K562 (cell line): ENCODE data around the gene SLC35F2. TPM values are rescaled to one million over a fixed set of nuclear protein-coding genes. Genes with fewer than 3 reads are reported as not detected.

Source experiments
- ATAC-seq: fragments of 200-7000 bp; cut with Tn5 transposase; 3 replicates; pipeline ENCODE4 v1.9.1; 2020; ENCODE audit warnings: moderate library complexity
- BruUV-seq: library from RNA; stranded (reverse); fragments of 400-500 nt; replicated peaks from 2 replicates; lab custom pipeline; 2021; lab: Mats Ljungman, UMichigan
- CTCF ChIA-PET: fragments of 300-600 bp; formaldehyde crosslinking; extraction: SDS; loops from one replicate; lab custom pipeline; 2021; ENCODE audit warnings: low intra/inter-chr PET ratio; lab: Yijun Ruan, JAX
- POLR2A ChIA-PET: fragments of 300-600, 350-650 bp; sonication (Branson Sonifier 250); formaldehyde crosslinking; extraction: SDS; loops from one replicate; lab custom pipeline; 2021; ENCODE audit warnings: antibody characterized with exemption, inconsistent platforms; lab: Yijun Ruan, JAX
- DNase-seq, 4 experiments: peaks; one replicate each; pipeline versions ENCODE4 v3.0.0 to v3.0.0-alpha.2; 2011 to 2018; ENCODE audit warnings: low spot score in 3 of 4, mixed read lengths in 3 of 4; ENCODE audit errors: extremely low read depth in 1 of 4
- FAIRE-seq: peaks from 2 replicates; lab custom pipeline; 2011; peaks lifted over from hg19 to GRCh38; lab: Jason Lieb, UNC
- H2AFZ ChIP-seq: 2 replicates; pipeline ENCODE4 v1.6.0; 2011; ENCODE audit warnings: low read depth, low read length, control low read depth, inconsistent platforms
- H3K27ac ChIP-seq: fragments of 200-600 bp; 3 replicates; pipeline ENCODE4 v1.8.0; 2011; ENCODE audit warnings: low read depth, mild to moderate bottlenecking, control low read depth, inconsistent platforms, low read length, moderate library complexity, mixed read lengths; ENCODE audit errors: extremely low read depth
- H3K27me3 ChIP-seq, 2 experiments: fragments of 300-600 bp in 1 of 2; 2 replicates in 1 of 2; 3 replicates in 1 of 2; pipeline versions ENCODE4 v1.6.0 to v1.8.0; 2011; ENCODE audit warnings: inconsistent platforms in 2 of 2, low read length in 2 of 2, mild to moderate bottlenecking in 1 of 2, mixed read lengths in 1 of 2, moderate library complexity in 1 of 2; ENCODE audit not compliant: control insufficient read depth in 2 of 2, insufficient read depth in 2 of 2
- H3K36me3 ChIP-seq: fragments of 300-600 bp; 3 replicates; pipeline ENCODE4 v1.8.0; 2011; ENCODE audit warnings: mild to moderate bottlenecking, low read length, inconsistent platforms; ENCODE audit not compliant: control insufficient read depth, insufficient read depth
- H3K4me1 ChIP-seq, 2 experiments: fragments of 200-600 bp in 1 of 2; replicated peaks in 1 of 2; 2 replicates in 1 of 2; 3 replicates in 1 of 2; pipeline versions ENCODE4 v1.5.1 to v1.8.0; 2011; ENCODE audit warnings: inconsistent platforms in 2 of 2, low read length in 2 of 2, mild to moderate bottlenecking in 1 of 2, mixed read lengths in 1 of 2, moderate library complexity in 1 of 2; ENCODE audit not compliant: control insufficient read depth in 2 of 2, insufficient read depth in 2 of 2
- H3K4me2 ChIP-seq: 2 replicates; pipeline ENCODE4 v1.6.1; 2011; ENCODE audit warnings: low read length, control low read depth, inconsistent platforms, mixed read lengths; ENCODE audit not compliant: insufficient read depth
- H3K4me3 ChIP-seq: fragments of 200-600 bp; sonication (generic), shearing (Covaris generic); 2 replicates; pipeline ENCODE4 v1.5.1; 2016; ENCODE audit warnings: control low read depth, inconsistent platforms
- H3K79me2 ChIP-seq: fragments of 200-600 bp; 3 replicates; pipeline ENCODE4 v1.8.0; 2011; ENCODE audit warnings: low read length, inconsistent platforms; ENCODE audit not compliant: control insufficient read depth, insufficient read depth
- H3K9ac ChIP-seq, 2 experiments: 2 replicates each; pipeline versions ENCODE4 v1.6.0 to v1.6.1; 2011; ENCODE audit warnings: low read depth in 2 of 2, low read length in 2 of 2, control low read depth in 1 of 2, inconsistent platforms in 1 of 2, mild to moderate bottlenecking in 1 of 2, mixed read lengths in 1 of 2; ENCODE audit not compliant: insufficient read depth in 1 of 2
- H3K9me1 ChIP-seq: one replicate; pipeline ENCODE4 v1.6.0; 2011; ENCODE audit warnings: inconsistent platforms, mild to moderate bottlenecking, low read length, moderate library complexity; ENCODE audit not compliant: control insufficient read depth, insufficient read depth
- H3K9me3 ChIP-seq: replicated peaks from 2 replicates; pipeline ENCODE4 v1.5.1; 2011; ENCODE audit warnings: low read depth, low read length, inconsistent platforms; ENCODE audit not compliant: control insufficient read depth, insufficient read depth
- H4K20me1 ChIP-seq: replicated peaks from 2 replicates; pipeline ENCODE4 v1.6.1; 2011; ENCODE audit warnings: low read length, inconsistent platforms, mixed read lengths; ENCODE audit not compliant: control insufficient read depth, insufficient read depth
- HSF4 ChIP-seq: fragments of 250-450 bp; sonication (Bioruptor Pico); IDR thresholded peaks from 2 replicates; pipeline ENCODE4 v2.1.2; 2022; ENCODE audit warnings: mild to moderate bottlenecking, moderate library complexity, borderline replicate concordance
- IFI16 ChIP-seq: fragments of 250-450 bp; sonication (Bioruptor Pico); IDR thresholded peaks from 2 replicates; pipeline ENCODE4 v2.1.2; 2022; ENCODE audit warnings: mild to moderate bottlenecking, inconsistent platforms
- KDM4B ChIP-seq, 2 experiments: fragments of 450-650 bp in 1 of 2; sonication (generic) in 1 of 2; IDR thresholded peaks; 2 replicates each; pipeline ENCODE4 v1.6.1; 2016 to 2017; ENCODE audit warnings: borderline replicate concordance in 2 of 2, antibody characterized with exemption in 1 of 2, low read depth in 1 of 2, mild to moderate bottlenecking in 1 of 2
- PHF8 ChIP-seq: fragments of 200-600 bp; sonication (generic); IDR thresholded peaks from 2 replicates; pipeline ENCODE4 v1.6.1; 2012; ENCODE audit warnings: mixed run types, mild to moderate bottlenecking, inconsistent platforms, low read length, moderate library complexity, borderline replicate concordance
- SIRT6 ChIP-seq: IDR thresholded peaks from one replicate; pipeline ENCODE4 v1.6.1; 2012; ENCODE audit warnings: low read depth, mild to moderate bottlenecking, control low read depth, inconsistent platforms, low read length, moderate library complexity
- SPI1 ChIP-seq: IDR thresholded peaks from 2 replicates; pipeline ENCODE4 v1.6.1; 2011; ENCODE audit warnings: low read depth, low read length, control low read depth, borderline replicate concordance
- ZBTB12 ChIP-seq: fragments of 250-450 bp; sonication (Bioruptor Pico); IDR thresholded peaks from 2 replicates; pipeline ENCODE4 v1.4.0; 2020
- ZNF24 ChIP-seq: fragments of 450-650 bp; IDR thresholded peaks from 2 replicates; pipeline ENCODE4 v1.6.1; 2016
- WGBS: fragments of 100-300 bp; shearing (Covaris generic); methylation state at CpG from one replicate; pipeline ENCODE4 v1.1.6; 2016; ENCODE audit warnings: low coverage, mixed read lengths; ENCODE audit not compliant: insufficient coverage; ENCODE audit errors: missing lambda C conversion rate; 5-methylcytosine and 5-hydroxymethylcytosine counted together
- in situ Hi-C: fragments of 300-500 bp; cut with MboI; formaldehyde crosslinking; loops from 4 replicates; pipeline ENCODE4 v1.15.0; 2018; ENCODE audit warnings: inconsistent platforms, mixed read lengths
- intact Hi-C: fragments of 100-400 bp; cut with micrococcal nuclease; formaldehyde crosslinking; loops from 2 replicates; pipeline ENCODE4 v1.14.2; 2022
- polyA plus RNA-seq, 8 experiments: library from polyadenylated mRNA; depleted of rRNA in 4 of 8; stranded (reverse) in 5 of 8; unstranded in 3 of 8; fragments of >200 nt; fragmentation: Nextera tagmentation in 2 of 8; fragmentation: Illumina TruSeq in 1 of 8; extraction: Ambion mirVana in 2 of 8; extraction: Trizol in 1 of 8; gene quantifications; 2 replicates each; pipeline versions ENCODE4 v1.2.1 to v1.2.3, GENCODE V29; 2011 to 2014; ENCODE audit warnings: inconsistent platforms in 1 of 8, missing spikeins in 1 of 8
- total RNA-seq, 7 experiments: library from RNA; depleted of rRNA in 6 of 7; stranded (reverse); fragments of >200 nt in 6 of 7; fragmentation: Illumina TruSeq in 2 of 7; extraction: Trizol in 2 of 7; gene quantifications; 2 replicates each; pipeline versions ENCODE4 v1.2.1 to v1.2.3, GENCODE V29; 2011 to 2021; ENCODE audit warnings: low replicate concordance in 1 of 7
- TF ChIP-seq, protein P1 (sequence below): sonication (generic); formaldehyde crosslinking; IDR thresholded peaks from 2 replicates; pipeline ENCODE4 v1.8.1; 2023; ENCODE audit warnings: mild to moderate bottlenecking, missing genetic modification reagents
- TF ChIP-seq, protein P2 (sequence below): sonication (generic); formaldehyde crosslinking; IDR thresholded peaks from 2 replicates; pipeline ENCODE4 v1.8.1; 2023; ENCODE audit warnings: mild to moderate bottlenecking, missing genetic modification reagents, moderate library complexity

Gene SLC35F2
- total and polyA plus RNA-seq, 9 of the 15 experiments (the other 6 are each of a cell fraction or from before 2014, with no cell fraction given): 28.6 to 63.9 (median 53.4) TPM

DNA sequence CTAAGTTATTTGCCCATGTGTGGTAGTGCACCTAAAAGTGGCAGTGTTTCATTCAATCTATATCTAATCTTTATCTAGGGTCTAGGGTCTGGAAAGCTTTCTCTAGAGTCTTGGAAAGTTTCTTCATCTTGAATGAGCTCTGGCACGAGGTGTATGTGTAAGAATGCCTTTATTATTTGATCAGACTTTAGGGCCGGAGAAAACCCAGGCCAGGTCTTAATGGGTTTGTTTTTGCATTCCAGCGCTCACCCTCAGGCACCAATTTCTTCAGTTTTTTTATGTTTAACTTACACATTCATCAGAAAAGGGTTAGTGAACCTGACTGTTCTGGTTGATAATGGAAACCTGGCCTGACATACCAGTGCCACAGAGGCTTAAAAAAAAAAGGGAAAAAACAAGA is 78.5 kb downstream of the SLC35F2 start:
- no peak for FAIRE-seq

More for the DNA sequence above, 78.5 kb downstream of the SLC35F2 start:
- ATAC-seq: no peak
- Histone ChIP-seq H3K36me3 (no peaks in the 10 kb centered on the region), H4K20me1 (no peaks in the 10 kb centered on the region), H3K9me1 (no peaks in the 10 kb centered on the region), H2AFZ (no peak overlapping the region), H3K79me2 (no peaks in the 10 kb centered on the region), H3K9ac (no peak overlapping the region), H3K9me3 (no peaks in the 10 kb centered on the region), H3K27me3 (peaks cover 0 to 13% of the 10 kb centered on the region in 2 experiments; a peak in 3 of 5 replicates), H3K27ac (no peak overlapping the region), H3K4me3 (no peak overlapping the region), H3K4me1 (no peaks in the 10 kb centered on the region), H3K4me2 (no peak overlapping the region)
- no TSS peak for BruUV-seq
- DNase-seq: no peak
- TF ChIP-seq IFI16 (CRISPR knock-in tag): no peak
- TF ChIP-seq SIRT6: no peak
- no peak for TF ChIP-seq HSF4 (CRISPR knock-in tag)
- no peak for TF ChIP-seq ZBTB12 (CRISPR knock-in tag)
- no peak for TF ChIP-seq KDM4B (IDR thresholded peaks at IDR 0.05; ENCODE audit: borderline replicate concordance in 2 of 2, low read depth in 1 of 2)
- TF ChIP-seq PHF8: no peak
- TF ChIP-seq, protein P1, sequence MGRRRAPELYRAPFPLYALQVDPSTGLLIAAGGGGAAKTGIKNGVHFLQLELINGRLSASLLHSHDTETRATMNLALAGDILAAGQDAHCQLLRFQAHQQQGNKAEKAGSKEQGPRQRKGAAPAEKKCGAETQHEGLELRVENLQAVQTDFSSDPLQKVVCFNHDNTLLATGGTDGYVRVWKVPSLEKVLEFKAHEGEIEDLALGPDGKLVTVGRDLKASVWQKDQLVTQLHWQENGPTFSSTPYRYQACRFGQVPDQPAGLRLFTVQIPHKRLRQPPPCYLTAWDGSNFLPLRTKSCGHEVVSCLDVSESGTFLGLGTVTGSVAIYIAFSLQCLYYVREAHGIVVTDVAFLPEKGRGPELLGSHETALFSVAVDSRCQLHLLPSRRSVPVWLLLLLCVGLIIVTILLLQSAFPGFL (CRISPR knock-in tag): no peak
- TF ChIP-seq, protein P2, sequence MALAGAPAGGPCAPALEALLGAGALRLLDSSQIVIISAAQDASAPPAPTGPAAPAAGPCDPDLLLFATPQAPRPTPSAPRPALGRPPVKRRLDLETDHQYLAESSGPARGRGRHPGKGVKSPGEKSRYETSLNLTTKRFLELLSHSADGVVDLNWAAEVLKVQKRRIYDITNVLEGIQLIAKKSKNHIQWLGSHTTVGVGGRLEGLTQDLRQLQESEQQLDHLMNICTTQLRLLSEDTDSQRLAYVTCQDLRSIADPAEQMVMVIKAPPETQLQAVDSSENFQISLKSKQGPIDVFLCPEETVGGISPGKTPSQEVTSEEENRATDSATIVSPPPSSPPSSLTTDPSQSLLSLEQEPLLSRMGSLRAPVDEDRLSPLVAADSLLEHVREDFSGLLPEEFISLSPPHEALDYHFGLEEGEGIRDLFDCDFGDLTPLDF: no peak
- no peak for TF ChIP-seq ZNF24
- no peak for TF ChIP-seq SPI1
- in situ Hi-C loops (no loop called here), intact Hi-C loops (no loop called here)
- ChIA-PET CTCF (no interaction called here), POLR2A (interaction anchor here (0.7 kb wide), 1 partner anchor 187 kb away, joined by 3 read pairs; no protein-coding TSS in a partner anchor)
- WGBS: 13% methylated on average over 3 of the region's 3 CpGs
